ENCODE measurements around the gene CDK19.
"Not testable (repeated sequence)": the region's sequence is repeated elsewhere in the genome, so short reads cannot be mapped to it uniquely, and the experiment has no call there.

The CDK19 gene

DNA sequence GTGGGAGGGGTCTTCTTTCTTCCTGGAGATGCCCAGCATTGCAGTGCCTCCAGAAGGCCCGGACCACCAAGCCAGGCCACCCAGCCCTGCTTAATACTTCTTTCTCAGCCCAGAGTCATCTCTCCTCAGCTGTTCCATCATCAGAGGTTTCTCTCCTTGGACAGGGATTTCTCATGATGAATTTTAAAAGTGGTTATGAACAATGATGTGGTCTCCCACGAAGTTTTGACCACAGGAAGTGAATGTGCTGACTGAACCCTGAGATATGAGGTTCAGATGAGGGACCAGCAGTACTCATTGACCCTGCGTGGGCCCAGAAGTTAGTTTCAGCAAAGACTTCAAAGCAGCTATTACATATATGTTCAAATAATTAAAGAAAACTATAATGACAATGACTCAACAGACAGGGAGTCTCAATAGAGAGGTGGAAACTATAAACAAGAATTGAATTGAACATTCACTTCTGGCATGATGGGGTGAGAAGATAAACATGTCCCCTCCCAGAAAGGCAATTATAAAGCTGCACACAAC lies 224.4 kb downstream of the CDK19 start:
- DNase-seq (ENCODE audit: low read depth in 3 of 3, low spot score in 1 of 3), result no peak

DNA sequence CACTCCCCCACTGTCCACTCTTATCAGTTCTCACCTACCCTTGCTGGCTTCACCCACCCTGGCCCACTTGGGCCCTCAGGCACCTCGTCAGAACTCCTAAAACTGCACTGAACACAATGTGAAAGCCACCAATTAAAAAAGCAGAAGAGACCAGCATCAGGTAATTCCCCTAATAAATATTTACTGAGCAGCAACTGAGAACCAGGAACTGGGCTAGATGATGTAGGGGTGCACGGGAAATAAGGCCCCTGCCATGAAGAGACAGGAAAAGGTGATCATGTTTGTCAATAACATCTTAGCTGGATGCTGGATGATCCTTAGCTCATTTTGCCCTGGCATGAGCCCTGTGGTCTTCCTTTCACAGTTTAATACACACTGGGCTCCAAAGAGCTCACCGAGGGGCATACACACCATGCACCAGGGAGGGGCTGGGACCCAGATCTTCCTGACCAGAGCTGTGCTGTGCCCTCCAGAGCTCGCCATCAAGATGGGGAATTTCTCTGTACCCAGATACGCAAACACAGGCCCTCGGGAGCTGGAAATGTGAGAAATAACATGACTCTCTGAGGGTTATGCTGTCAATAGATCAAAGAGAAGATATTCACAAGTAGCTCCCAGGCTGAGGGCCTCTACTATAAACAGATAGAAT lies 225.3 kb downstream of the CDK19 start:
- no peak for DNase-seq (ENCODE audit: low read depth in 3 of 3, low spot score in 1 of 3)

DNA sequence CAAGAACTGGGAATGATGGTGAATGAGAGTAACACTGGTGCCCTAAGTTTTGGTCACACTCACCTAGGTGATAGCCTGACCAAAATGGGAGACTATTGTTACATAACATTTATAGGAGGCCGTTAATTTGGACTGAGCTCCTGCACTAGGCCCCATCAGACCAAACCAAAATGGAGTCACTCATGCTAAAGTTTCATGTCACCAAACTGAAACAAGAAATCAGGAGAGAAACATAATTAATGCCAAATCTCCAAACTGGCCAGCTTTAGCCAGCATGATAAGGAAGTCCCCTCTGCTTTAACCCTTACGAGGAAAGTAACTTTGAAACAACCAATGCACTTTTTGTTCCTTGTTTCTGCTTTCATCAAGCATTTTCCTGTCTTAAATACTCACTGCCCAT lies 227.9 kb downstream of the CDK19 start:
- DNase-seq (ENCODE audit: low read depth in 3 of 3, low spot score in 1 of 3), result no peak

DNA sequence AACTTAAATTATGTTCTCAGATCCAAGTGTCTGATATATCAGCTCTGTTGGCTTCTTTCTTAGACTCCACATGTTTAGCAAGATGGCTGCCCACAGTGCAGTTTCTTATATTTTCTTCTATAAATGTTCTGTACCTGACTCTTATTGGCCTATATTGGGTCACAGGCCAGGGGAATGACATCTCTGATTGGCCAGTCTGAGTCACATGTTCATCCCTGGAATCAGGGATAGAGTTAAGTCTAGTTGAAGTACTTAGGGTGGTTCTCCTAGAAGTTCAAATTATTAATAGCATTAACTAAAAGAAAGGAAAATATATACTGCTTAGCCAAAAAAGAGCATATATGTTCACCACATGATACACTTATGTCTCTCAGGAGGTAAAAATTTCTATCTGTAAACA lies 233.6 kb downstream of the CDK19 start:
- no peak for DNase-seq (ENCODE audit: low read depth in 3 of 3, low spot score in 1 of 3)

DNA sequence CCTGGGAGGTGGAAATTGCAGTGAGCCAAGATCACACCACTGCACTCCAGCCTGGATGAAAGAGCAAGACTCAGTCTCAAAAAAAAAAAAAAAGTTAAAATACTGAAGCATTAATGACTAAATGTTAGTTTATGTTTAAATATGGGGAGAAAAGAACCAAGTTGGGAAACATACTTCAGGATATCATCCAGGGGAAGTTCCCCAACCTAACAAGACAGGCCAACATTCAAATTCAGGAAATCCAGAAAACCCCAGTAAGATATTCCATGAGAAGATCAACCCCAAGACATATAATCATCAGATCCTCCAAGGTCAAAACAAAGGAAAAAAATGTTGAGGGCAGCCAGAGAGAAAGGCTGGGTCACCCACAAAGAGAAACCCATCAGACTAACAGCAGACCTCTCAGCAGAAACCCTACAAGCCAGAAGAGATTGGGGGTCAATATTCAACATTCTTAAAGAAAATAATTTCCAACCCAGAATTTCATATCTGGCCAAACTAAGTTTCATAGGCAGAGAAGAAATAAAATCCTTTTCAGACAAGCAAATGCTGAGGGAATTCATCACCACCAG lies 237.6 kb downstream of the CDK19 start:
- DNase-seq (ENCODE audit: low read depth in 3 of 3, low spot score in 1 of 3), result not testable (repeated sequence)

DNA sequence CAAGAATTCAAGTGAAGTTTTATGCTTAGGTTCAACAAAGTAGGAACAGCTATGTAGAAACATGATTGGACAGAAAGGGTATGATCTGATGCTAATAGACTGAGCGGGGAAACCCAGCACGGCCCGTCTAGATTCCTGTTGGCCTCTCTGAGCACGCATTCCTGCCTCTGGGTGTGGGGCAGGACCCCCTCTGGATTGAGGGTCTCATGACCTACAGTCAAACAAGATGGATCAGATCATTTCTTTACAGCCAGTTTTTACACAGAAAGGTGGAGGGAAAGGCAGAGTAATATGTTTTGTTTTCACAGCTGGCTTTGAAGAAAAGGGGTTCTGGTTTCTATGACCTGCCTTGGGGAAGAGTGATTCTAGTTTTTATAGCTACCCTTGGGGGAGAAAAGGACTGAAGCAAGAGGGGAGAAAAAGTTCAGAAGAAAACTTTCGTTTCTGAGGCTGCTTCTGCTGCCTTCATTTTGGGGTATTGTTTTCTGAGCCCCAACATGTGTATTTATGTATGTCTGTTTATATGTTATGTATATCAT lies 239.3 kb downstream of the CDK19 start:
- DNase-seq (ENCODE audit: low read depth in 3 of 3, low spot score in 1 of 3), result no peak

DNA sequence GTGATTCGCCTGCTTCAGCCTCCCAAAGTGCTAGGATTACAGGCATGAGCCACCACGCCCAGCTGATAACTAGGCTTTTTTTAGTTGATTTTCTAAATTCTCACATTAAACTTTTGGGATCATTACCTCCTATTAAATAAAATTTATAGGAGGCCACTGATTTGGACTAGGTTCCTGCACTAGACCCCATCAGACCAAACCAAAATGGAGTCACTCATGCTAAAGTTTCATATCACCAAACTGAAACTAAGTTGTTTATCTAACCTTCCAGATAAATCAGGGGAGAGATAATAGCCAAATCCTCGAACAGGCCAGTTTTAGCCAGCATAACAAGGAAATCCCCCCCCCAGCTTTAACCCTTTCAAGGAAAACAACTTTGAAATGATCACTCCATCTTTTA lies 240.5 kb downstream of the CDK19 start:
- no peak for DNase-seq (ENCODE audit: low read depth in 3 of 3, low spot score in 1 of 3)

DNA sequence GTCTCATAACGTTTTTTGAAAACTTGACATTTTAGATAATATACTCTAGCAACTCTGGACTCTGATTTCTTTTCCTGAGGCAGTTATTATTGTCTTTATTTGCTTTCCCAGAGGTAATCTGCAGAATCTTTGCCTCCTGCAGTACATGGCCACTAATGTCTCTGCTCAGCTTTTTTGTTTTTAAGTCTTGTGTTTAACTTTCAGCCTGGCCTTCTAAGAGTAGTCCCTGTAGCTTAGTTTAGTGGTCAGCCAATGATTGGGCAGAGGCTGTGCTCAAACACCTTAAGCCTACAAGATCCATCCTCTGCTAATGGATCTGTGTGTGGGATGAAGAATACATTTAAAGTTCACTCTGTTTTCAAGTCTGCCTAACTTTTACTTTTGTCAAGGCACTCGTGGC lies 241.7 kb downstream of the CDK19 start:
- no peak for DNase-seq (ENCODE audit: low read depth in 3 of 3, low spot score in 1 of 3)

DNA sequence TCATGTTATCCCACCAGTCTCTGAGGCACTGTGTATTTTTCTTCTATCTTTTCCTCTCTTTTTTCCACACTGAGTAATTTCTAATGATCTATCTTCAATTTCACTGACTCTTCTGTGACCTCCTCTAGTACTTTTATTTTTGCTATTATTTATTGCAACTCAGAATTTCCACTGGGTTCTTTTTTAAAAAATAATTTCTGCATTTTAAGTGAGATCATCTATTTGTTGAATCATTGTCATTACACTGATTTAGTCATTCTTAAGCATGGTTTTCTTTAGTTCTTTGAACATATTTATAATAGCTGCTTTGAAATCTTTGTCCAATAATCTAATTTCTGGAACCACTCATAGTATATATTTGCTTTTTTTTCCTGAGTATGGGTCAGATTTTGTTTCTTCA lies 242.1 kb downstream of the CDK19 start:
- no peak for DNase-seq (ENCODE audit: low read depth in 3 of 3, low spot score in 1 of 3)

DNA sequence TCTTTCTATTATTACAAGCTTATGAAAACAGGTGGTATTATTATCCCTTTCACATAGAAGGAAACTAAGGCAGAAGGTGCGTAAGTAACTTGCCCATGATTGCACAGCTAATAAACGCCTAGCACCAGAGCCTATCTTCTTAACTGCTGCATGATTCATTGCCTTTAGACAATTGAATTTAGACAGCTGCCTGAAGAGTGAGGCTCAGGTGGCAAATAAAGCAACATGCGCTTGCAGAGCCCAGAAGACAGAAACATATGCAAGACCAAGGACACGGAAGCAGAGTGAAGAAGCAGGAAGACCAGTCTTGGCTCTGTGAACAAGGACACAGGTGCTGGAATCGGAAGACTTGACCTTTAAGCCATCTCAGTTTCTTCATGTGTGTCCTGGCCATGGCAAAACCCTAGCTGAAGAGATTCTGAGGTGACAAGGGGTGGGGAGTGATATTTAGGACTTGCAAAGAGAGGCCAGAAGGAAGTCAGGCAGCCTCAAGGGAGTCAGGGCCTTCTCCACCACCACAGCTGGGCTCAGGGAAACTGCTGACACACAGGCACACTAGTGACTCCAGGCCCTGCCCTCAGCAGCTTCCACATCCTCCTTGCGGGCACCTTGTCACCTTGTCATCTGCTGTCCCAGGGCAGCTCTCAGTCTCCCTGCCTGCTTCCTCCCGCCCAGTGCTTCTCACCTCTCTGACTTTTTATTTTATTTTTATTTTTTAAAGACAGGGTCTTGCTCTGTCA lies 247.1 kb downstream of the CDK19 start:
- no peak for DNase-seq (ENCODE audit: low read depth in 3 of 3, low spot score in 1 of 3)

DNA sequence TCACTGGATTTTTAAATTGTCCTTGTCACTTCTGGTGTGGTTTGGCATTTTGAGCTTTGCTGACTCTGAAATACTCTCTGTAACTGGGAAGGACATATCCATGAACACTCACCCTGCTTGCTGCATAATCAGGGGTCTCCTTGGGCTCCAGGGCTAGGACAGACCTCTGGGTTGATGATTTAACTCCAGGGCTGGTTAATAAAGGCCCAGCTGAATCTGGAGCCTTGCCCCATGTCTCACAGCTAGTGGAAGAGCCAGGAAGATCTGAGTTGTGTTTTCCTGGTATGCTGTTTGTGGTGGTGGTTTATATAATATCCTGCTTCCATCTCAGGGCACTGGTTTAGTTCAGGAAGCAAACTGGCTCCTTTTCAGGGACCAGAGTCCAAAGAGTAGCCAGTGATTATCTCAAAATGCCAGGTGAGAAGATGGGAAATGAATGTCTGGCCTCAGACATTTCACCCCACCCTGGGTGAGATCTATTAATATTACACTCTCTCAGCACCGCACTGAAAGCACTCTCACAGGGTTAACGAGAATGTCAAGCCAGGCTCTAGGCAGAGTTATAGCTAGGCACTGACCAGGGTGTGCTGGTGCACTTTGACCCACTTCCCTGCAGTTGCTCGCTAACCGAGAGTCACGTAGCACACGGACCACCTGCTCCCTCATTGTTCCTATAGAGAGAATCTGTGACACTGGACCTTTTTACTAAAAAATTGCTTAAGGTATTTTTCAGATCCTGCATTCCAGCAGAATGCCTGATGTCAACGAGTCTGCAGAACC lies 248.7 kb downstream of the CDK19 start:
- DNase-seq (ENCODE audit: low read depth in 3 of 3, low spot score in 1 of 3), result no peak

DNA sequence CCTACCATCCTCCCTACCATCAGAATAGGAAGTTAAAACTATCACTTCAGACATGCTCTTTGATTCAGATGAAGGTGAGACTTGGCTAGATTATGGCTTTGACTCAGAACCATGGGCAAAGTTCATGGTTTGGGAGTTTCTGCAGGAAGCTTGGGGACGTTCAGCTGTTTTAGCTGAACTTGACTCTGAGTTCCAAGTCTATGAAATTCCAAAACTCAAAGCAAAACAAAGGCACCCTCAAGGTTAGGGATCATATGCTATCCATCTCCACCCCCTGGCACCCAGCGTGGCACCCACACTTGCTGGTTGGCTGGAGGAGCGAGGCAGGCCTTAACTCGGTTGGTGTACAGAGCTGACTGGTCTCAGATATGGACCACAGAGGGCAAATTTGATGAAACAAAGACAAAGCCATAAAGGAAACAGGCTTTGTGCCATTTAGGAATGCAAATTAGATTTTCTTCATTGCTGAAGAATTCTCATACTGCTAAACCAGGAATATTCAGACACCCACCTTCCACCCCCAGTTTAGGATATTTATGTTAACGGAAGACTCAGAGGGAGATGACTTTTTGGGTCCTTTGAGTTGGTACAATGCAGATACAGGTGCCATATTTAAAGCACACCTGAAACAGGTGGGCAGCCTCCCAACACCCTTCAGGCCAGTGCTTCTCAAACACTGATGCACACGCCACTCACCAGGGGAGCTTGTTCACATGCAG lies 250.4 kb downstream of the CDK19 start:
- DNase-seq (ENCODE audit: low read depth in 3 of 3, low spot score in 1 of 3), result no peak

DNA sequence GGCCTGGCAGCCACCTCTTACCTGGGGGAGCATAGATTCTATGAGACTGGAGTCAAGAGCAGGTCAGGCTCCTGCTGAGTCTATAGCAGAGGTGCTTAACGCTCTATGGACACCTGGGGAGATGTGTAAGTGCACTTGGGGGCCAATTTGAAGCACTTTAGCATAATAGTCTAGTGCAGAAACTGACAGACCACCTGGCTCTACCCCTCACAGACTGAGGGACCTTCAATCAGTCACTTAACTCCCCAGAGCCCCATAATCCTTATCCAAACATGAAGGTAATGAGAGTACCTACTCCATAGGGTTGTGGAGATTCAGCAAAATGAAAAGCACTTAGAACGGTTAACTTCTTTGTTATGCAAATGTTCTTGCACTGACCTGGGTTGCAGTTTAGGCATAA lies 251.6 kb downstream of the CDK19 start:
- no peak for DNase-seq (ENCODE audit: low read depth in 3 of 3, low spot score in 1 of 3)

DNA sequence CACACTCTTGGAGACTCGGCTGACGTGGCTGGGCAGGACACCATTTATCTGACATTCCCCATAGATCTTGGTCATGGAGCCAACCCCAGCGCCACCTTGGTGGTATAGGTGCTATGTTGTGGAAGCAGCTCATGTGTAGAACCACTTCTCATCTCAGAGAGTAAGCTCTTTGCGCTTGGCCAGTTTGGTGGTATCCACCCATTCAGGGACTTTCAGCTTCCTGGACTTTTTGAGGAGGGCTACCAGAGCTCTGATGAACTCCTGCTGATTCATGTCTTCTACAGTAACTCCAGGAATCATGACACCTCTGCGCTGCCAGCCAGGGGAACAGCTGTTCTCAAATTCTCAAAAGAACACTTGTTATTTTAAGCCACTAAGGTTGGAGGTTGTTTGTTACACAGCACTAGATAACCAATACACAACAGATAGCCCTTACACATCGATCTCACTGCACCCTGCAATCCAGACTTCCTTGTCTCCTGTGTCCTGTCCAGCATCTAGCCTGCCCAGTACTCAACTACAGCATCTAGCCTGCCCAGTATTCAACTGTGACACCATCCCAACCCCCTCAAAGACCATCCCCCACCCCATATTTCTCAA lies 252.9 kb downstream of the CDK19 start:
- DNase-seq (ENCODE audit: low read depth in 3 of 3, low spot score in 1 of 3), result no peak

DNA sequence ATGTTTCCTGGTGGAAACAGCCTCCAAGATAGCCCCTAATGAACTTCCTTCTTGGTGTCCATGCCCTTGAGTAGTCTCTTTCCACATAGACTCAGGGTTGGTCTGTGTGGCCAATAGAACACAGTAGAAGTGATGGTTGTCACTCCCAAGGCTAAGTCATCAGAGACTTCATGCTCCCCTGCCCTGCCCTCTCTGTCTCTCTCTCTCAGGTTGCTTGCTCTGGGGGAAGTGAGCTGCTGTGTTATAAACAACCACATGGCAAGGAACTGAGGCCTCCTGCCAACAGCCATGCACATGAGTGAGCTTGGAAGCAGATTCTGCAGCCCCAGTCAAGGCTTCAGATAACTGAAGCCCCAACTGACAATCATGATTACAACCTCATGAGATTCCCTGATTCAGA lies 253.6 kb downstream of the CDK19 start:
- DNase-seq (ENCODE audit: low read depth in 3 of 3, low spot score in 1 of 3), result no peak

DNA sequence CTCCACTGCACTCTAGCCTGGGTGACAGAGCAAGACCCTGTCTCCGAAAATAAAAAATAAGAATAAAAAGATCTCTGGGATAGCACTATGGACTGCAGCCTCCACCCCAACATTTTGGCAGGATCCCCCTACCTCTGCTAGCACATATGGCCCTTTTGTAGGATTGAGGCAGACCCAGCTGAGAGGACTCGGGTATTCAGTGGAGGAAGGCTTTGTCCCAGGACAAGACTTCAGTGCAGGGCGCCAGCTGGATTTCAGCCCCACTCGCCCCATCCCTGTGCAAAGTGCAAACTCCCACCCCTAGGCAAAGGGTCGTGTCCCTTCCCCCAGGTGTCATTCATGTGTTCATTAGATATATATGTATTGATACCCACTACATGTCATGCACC lies 254.3 kb downstream of the CDK19 start:
- no peak for DNase-seq (ENCODE audit: low read depth in 3 of 3, low spot score in 1 of 3)

DNA sequence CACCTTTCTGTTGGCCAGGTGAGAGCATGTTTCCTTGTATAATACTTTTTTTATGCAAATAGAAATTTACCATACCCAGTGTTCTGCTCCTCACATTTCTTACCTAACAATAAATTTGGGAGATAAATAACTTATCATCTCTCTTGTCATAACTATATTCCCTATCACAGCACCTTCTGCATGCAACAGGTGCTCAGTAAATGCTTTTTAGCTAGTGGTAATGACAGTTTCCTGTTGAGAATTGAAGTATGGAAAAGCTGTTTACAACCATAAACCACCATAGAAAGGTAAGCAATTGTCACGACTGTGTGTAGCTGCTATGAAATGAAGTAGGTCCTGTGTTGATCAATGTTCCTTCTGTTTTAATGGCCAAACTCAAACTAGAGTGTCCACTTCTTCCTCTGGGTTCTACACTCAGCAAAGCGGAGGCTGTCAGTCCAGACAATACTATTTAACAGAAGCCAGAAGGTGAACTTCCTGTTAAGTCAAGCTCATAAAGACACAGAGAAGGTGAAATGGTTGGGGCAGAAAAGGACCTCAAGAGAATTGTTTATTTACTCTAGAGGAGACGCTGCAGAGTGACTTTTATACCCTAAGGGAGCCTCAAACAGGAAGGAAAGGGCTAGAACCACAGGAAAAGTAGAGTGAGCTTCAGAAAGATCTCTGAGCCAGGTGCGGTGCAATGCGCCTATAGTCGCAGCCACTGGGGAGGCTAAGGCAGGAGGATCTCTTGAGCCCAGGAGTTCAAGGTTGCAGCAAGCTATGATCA lies 254.8 kb downstream of the CDK19 start:
- DNase-seq (ENCODE audit: low read depth in 3 of 3, low spot score in 1 of 3), result no peak

Data from stimulated activated CD4-positive, alpha-beta T cell treated with anti-CD3 and anti-CD28 coated beads, TNF-alpha, amount 100 ng/mL, for 1 hour (primary cell).